C4-2B (cell line): ENCODE measurements around the gene DET1.

Experiments
- H3K27ac ChIP-seq: fragments of 450-650 bp; 2 replicates; pipeline ENCODE4 v1.5.1; 2017
- ZFX ChIP-seq: fragments of 450-650 bp; IDR thresholded peaks from 2 replicates; pipeline ENCODE4 v1.6.1; 2017
- TF ChIP-seq, protein P1 (sequence below): fragments of 450-650 bp; conservative IDR thresholded peaks from 2 replicates; pipeline ENCODE4 v1.5.1; 2017; ENCODE audit warnings: mild to moderate bottlenecking

DET1 gene

DNA sequence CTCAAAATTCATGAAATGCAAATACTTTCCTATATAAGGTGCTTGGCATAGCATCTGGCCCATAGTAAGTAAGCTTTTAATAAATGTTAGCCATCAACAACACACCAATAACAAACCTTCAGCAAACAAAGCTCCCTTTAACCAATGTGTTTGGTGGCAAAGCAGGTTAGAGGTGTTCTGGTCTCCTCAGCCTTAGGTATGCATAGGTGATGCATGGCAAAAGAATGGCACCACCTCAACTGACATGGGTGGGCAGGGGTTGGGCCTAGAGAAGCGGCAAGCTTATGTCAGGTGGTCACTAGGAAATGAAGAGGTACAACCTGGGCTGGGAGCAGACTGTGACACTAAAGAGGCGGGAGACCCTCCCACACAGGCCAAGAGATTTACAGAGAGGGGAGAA is 40.8 kb downstream of the DET1 start:
- no peak for TF ChIP-seq ZFX
- TF ChIP-seq, protein P1, sequence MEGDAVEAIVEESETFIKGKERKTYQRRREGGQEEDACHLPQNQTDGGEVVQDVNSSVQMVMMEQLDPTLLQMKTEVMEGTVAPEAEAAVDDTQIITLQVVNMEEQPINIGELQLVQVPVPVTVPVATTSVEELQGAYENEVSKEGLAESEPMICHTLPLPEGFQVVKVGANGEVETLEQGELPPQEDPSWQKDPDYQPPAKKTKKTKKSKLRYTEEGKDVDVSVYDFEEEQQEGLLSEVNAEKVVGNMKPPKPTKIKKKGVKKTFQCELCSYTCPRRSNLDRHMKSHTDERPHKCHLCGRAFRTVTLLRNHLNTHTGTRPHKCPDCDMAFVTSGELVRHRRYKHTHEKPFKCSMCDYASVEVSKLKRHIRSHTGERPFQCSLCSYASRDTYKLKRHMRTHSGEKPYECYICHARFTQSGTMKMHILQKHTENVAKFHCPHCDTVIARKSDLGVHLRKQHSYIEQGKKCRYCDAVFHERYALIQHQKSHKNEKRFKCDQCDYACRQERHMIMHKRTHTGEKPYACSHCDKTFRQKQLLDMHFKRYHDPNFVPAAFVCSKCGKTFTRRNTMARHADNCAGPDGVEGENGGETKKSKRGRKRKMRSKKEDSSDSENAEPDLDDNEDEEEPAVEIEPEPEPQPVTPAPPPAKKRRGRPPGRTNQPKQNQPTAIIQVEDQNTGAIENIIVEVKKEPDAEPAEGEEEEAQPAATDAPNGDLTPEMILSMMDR, result no peak
- no peak overlapping the region for H3K27ac ChIP-seq

DNA sequence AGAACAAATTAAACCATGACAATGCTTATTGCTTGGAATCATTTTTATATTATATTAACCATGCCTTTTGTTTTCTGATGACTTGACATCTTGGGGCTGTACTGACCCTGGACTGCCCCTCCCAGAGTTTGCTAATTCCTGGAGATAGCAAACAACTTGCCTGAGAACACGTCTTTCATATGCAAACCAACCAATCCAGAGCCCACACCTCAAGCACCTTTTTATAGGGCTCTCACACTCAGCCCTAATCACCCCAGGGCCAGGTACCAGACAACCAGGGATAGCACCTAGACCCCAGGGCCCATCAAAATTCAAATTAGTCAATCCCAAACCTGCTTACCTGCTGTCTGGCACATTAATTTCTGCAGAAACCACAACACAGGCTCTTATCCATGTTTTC is 42.0 kb downstream of the DET1 start:
- TF ChIP-seq, protein P1, result no peak
- no peak for TF ChIP-seq ZFX
- H3K27ac ChIP-seq, result no peak overlapping the region

DNA sequence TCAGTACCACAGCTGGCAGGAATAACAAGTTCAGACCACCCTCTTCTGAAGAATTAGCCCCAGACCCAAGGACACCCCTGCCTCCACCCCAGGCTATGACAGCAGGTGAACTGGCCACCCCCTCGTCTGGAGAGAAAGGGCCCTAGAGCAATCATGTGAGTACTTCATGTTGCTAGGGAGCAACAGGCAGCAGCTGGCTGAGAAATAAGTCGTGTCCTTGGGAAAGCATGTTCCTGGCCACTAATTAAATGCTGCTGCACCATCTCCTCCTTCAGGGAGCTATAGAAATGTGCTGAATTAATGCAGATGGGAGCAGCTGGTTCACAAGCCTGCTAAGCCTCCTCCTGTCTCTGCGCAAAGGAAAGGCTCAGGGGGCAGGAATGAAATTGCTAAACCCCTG is 47.5 kb downstream of the DET1 start:
- no peak overlapping the region for H3K27ac ChIP-seq
- TF ChIP-seq, protein P1, result no peak
- TF ChIP-seq ZFX, result no peak

DNA sequence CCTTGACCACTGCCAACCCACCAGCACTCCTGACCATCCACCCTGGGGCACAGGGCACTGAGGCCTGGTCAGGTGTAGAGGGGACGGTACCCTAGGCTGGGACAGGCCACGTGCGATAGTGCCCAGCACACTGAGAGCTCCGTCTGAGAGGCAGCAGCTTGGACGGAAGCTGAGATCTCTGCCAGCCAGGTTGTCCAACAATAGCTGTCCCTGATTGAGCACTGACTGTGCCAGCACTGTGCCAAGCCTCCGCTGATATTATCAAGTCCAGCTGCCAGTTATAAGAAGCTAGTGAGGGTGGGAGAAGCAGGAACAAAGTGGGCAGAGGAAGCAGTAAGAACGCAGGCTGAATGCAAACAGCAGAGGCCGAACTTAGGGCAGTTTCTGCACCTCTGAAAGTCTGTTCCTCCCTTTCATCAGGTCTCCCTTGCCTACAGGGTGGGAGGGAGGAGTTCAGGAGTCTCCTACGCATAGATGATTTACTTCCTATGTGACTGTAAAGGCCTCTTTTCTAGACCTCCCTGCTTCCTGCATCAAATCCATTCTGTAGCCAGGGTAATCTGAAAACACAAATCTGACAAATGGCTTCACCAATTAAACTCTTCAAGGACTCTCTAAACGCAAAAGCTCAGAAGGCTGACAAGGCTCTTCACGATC is 49.2 kb downstream of the DET1 start:
- TF ChIP-seq ZFX, result no peak
- TF ChIP-seq, protein P1, result no peak
- H3K27ac ChIP-seq, result no peak overlapping the region

DNA sequence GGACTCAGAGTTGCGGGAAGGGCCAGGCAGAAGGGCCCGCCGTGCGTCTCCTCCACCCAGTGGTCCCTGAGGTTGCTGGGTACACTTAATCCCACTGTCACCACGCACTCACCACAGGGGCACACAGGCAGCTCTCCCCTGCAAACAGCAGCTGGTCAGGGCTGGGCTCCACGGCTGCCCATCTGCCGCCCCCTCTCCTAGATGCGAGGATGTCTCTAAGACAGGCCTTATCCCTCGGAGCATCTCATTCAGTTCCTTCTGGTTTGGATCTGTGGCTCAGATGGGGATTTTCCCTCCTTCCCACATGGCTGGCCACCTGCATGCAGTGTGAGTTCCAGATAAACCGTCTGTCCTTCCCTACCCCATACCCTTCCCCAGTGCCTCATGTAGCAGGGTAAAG is 52.6 kb downstream of the DET1 start:
- TF ChIP-seq, protein P1, result no peak
- TF ChIP-seq ZFX, result no peak
- no peak overlapping the region for H3K27ac ChIP-seq

DNA sequence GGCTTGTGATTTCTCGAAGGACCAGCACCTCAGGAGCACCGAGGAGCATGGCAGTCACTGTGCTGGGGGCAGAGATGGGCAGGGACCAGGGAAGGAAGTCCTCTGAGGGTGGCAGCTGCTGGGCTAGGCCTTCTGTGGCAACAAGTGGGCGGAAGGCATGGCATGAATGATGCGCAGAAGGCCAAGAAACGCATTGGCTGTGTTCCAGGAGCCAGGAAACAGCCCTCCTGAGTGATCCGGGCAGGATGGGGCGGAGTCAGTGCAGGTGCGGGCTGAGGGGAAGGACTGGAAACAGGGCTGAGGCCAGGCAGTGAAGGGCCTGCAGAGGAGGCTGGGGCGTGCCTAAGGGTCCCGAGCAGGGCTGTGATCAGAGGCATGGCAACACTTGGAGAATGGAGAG is 55.3 kb downstream of the DET1 start:
- no peak overlapping the region for H3K27ac ChIP-seq

DNA sequence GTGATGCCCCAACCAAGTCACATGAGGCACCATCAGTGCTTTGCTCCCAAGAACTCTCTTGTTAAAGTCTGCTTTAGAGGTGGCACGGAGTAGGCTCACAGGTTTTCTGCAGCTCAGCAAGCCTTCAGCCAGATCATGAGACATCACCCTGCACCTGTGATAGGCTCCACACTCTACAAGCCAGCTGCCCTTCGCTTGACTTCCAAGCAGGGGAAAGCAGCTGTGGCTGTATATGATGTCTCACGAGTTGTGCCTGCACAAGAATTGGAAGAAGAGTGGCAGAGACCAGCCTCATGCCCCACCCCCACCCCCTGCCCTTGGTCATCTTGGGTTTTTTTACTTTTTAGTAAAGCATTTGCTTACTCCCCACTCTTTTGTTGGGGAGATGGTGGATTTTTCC is 56.4 kb downstream of the DET1 start:
- no peak for TF ChIP-seq ZFX
- TF ChIP-seq, protein P1, result no peak

More for the DNA sequence above, 55.3 kb downstream of the DET1 start:
- no peak for TF ChIP-seq ZFX
- TF ChIP-seq, protein P1, result no peak

More for the DNA sequence above, 56.4 kb downstream of the DET1 start:
- H3K27ac ChIP-seq, result no peak overlapping the region
